Neural cell (in vitro differentiated cells): Measurements from ENCODE around the gene BCAS2. TPM values are rescaled to one million over a fixed set of nuclear protein-coding genes. Genes with fewer than 3 reads are reported as not detected.

Experiments used
- H2AFZ ChIP-seq: fragments of 200-600, 300-800 bp; sonication (generic), shearing (Covaris generic); 2 replicates; pipeline ENCODE4 v1.6.0; 2014; ENCODE audit warnings: low read depth, mild to moderate bottlenecking, antibody characterized with exemption, low read length, moderate library complexity
- H3F3A ChIP-seq: fragments of 200-600 bp; shearing (Covaris generic); 2 replicates; pipeline ENCODE4 v1.6.1; 2016; ENCODE audit warnings: mild to moderate bottlenecking, moderate library complexity, mixed read lengths, antibody characterized with exemption, low read length; ENCODE audit not compliant: insufficient read depth, poor library complexity, severe bottlenecking
- H3K27ac ChIP-seq: fragments of 200-600, 300-800 bp; sonication (generic), shearing (Covaris generic); 2 replicates; pipeline ENCODE4 v1.5.1; 2014; ENCODE audit warnings: mild to moderate bottlenecking, low read length, moderate library complexity
- H3K27me3 ChIP-seq: fragments of 300-800, 200-600 bp; sonication (generic), shearing (Covaris generic); 2 replicates; pipeline ENCODE4 v1.6.0; 2014; ENCODE audit warnings: mild to moderate bottlenecking, low read depth, low read length, moderate library complexity; ENCODE audit not compliant: insufficient read depth
- H3K36me3 ChIP-seq: fragments of 300-800, 200-600 bp; sonication (generic), shearing (Covaris generic); 2 replicates; pipeline ENCODE4 v1.5.1; 2014; ENCODE audit warnings: mild to moderate bottlenecking, antibody characterized with exemption, low read length, moderate library complexity; ENCODE audit not compliant: insufficient read depth
- H3K4me2 ChIP-seq: fragments of 300-800, 200-600 bp; sonication (generic), shearing (Covaris generic); 2 replicates; pipeline ENCODE4 v1.6.0; 2014; ENCODE audit warnings: mild to moderate bottlenecking, low read length
- H3K4me3 ChIP-seq: fragments of 300-800, 200-600 bp; sonication (generic), shearing (Covaris generic); 2 replicates; pipeline ENCODE4 v1.5.1; 2014; ENCODE audit warnings: mild to moderate bottlenecking, low read length, moderate library complexity
- H3K79me2 ChIP-seq: fragments of 200-600 bp; shearing (Covaris generic); replicated peaks from 2 replicates; pipeline ENCODE4 v1.6.0; 2014; ENCODE audit warnings: mild to moderate bottlenecking, low read length, moderate library complexity; ENCODE audit not compliant: insufficient read depth
- H3K9ac ChIP-seq: fragments of 300-800, 200-600 bp; sonication (generic), shearing (Covaris generic); 2 replicates; pipeline ENCODE4 v1.6.1; 2016; ENCODE audit warnings: mild to moderate bottlenecking, low read length, mixed read lengths
- H3K9me2 ChIP-seq: fragments of 200-600 bp; shearing (Covaris generic); 2 replicates; pipeline ENCODE4 v1.6.1; 2016; ENCODE audit warnings: mild to moderate bottlenecking, low read length, mixed read lengths; ENCODE audit not compliant: insufficient read depth
- H3K9me3 ChIP-seq: fragments of 200-600, 300-800 bp; sonication (generic), shearing (Covaris generic); 2 replicates; pipeline ENCODE4 v1.6.1; 2016; ENCODE audit warnings: mild to moderate bottlenecking, mixed run types, low read length, moderate library complexity, mixed read lengths
- H4K20me1 ChIP-seq: fragments of 200-600 bp; shearing (Covaris generic); 2 replicates; pipeline ENCODE4 v1.6.1; 2016; ENCODE audit warnings: mild to moderate bottlenecking, mixed run types; ENCODE audit not compliant: insufficient read depth
- CTCF ChIP-seq: fragments of 450-650 bp; IDR thresholded peaks from 2 replicates; pipeline ENCODE4 v1.5.1; 2014; ENCODE audit warnings: antibody characterized with exemption, mild to moderate bottlenecking, moderate library complexity; ENCODE audit not compliant: poor library complexity, severe bottlenecking
- EP300 ChIP-seq: fragments of 450-650 bp; conservative IDR thresholded peaks from 2 replicates; pipeline ENCODE4 v1.6.1; 2014; ENCODE audit warnings: antibody characterized with exemption, mild to moderate bottlenecking, moderate library complexity; ENCODE audit not compliant: poor library complexity, severe bottlenecking
- EZH2 ChIP-seq: fragments of 200-600, 300-800 bp; shearing (Covaris generic), sonication (generic); IDR thresholded peaks from 2 replicates; pipeline ENCODE4 v1.6.1; 2014; ENCODE audit warnings: antibody characterized with exemption, low read length, borderline replicate concordance, mild to moderate bottlenecking; ENCODE audit not compliant: insufficient read depth, poor library complexity, severe bottlenecking
- MXI1 ChIP-seq: fragments of 450-650 bp; conservative IDR thresholded peaks from 2 replicates; pipeline ENCODE4 v1.6.1; 2014; ENCODE audit warnings: antibody characterized with exemption, mild to moderate bottlenecking; ENCODE audit not compliant: poor library complexity, severe bottlenecking
- POLR2AphosphoS5 ChIP-seq: IDR thresholded peaks from 2 replicates; pipeline ENCODE4 v1.6.1; 2012
- RAD21 ChIP-seq: fragments of 450-650 bp; conservative IDR thresholded peaks from 2 replicates; pipeline ENCODE4 v1.6.1; 2014; ENCODE audit warnings: antibody characterized with exemption, mild to moderate bottlenecking, moderate library complexity
- REST ChIP-seq: IDR thresholded peaks from 2 replicates; pipeline ENCODE4 v1.6.1; 2012; ENCODE audit warnings: borderline replicate concordance
- SMC3 ChIP-seq: fragments of 450-650 bp; conservative IDR thresholded peaks from 2 replicates; pipeline ENCODE4 v1.6.1; 2014; ENCODE audit warnings: antibody characterized with exemption, mild to moderate bottlenecking, moderate library complexity; ENCODE audit not compliant: poor library complexity
- TAF1 ChIP-seq: IDR thresholded peaks from 2 replicates; pipeline ENCODE4 v1.6.1; 2012; ENCODE audit warnings: low read depth
- polyA plus RNA-seq: library from polyadenylated mRNA; depleted of rRNA; stranded (reverse); fragments of >200 nt; gene quantifications from 2 replicates; pipeline ENCODE4 v1.2.3, GENCODE V29; 2014

The BCAS2 gene
- polyA plus RNA-seq, 1 donor from 2014 or later = 149 TPM

DNA sequence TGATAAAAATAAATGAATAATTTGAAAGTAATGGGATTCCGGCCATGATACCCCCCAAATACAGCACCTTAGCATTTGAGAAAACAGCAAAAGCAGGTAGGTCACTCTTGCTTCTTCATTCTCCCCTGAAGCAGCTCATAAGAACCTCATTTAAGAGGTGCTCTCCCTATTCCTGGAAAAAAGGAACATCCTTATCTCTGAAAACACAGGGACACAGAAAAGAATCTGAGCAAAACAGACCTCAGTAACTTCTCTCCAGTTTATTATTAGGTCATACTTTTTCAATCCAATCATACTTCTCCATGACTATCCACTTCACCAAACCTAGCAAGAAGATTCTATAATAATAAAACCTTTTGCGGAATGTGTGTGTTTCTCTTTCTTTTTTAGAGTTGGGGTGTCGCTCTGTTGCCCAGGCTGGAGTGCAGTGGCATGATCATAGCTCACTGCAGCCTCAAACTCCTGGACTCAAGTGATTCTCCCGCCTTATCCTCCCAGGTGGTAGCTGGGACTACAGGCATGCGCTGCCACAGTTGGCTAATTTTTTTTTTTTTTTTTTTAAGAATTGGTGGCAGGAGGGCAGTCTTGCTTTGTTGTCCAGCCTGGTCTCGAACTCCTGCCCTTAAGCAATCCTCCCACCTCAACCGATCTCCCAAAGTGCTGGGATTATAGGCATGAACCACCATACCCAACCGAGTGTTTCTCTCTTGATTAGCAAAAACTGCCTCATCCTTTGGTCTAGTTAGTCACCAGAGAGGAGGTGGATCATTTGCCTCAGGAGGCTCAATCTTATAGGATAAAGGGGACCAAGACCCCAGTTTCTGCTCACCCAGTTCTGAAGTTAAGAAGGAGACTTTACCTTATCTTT lies 59.8 kb downstream of the BCAS2 start:
- H3F3A ChIP-seq = no peaks in the 10 kb centered on the region
- no peak overlapping the region for H3K27ac ChIP-seq
- no peaks in the 10 kb centered on the region for H3K79me2 ChIP-seq
- H3K4me2 ChIP-seq = no peak overlapping the region
- no peaks in the 10 kb centered on the region for H3K27me3 ChIP-seq
- H3K4me3 ChIP-seq = no peak overlapping the region
- H3K9ac ChIP-seq = no peak overlapping the region
- H3K36me3 ChIP-seq = no peaks in the 10 kb centered on the region
- no peak for TF ChIP-seq POLR2AphosphoS5
- TF ChIP-seq SMC3 = no peak
- TF ChIP-seq REST = no peak
- TF ChIP-seq EP300 = no peak
- no peak for TF ChIP-seq TAF1
- TF ChIP-seq EZH2 = no peak
- TF ChIP-seq MXI1 = no peak
- TF ChIP-seq CTCF = no peak
- TF ChIP-seq RAD21 = no peak
- no peaks in the 10 kb centered on the region for H4K20me1 ChIP-seq
- H3K9me2 ChIP-seq = no peaks in the 10 kb centered on the region
- no peaks in the 10 kb centered on the region for H3K9me3 ChIP-seq
- H2AFZ ChIP-seq = no peak overlapping the region

Other genes starting within 250 kb of the BCAS2 start
- 47.5 and 58.7 TPM in 2 replicates for gene TRIM33, start 70.4 kb downstream of the BCAS2 start, polyA plus RNA-seq
- gene DENND2C, start 88.4 kb upstream of the BCAS2 start, polyA plus RNA-seq = 0.18 and 0.26 TPM in 2 replicates
- not detected in 2 replicates for gene AMPD1, start 113.9 kb upstream of the BCAS2 start, polyA plus RNA-seq
- gene NRAS, start 135.2 kb upstream of the BCAS2 start, polyA plus RNA-seq = 44.5 and 56.5 TPM in 2 replicates
- gene CSDE1, start 176.4 kb upstream of the BCAS2 start, polyA plus RNA-seq = 381 and 424 TPM in 2 replicates
- 49.1 and 51.0 TPM in 2 replicates for gene SIKE1, start 199.1 kb upstream of the BCAS2 start, polyA plus RNA-seq